GM21619 (cell line): Measurements from ENCODE around the gene MTOR.

Experiments
- ATAC-seq: cut with Tn5 transposase; IDR thresholded peaks from one replicate; pipeline ENCODE4 v1.9.1; 2021; ENCODE audit not compliant: unreplicated experiment

Gene MTOR

DNA sequence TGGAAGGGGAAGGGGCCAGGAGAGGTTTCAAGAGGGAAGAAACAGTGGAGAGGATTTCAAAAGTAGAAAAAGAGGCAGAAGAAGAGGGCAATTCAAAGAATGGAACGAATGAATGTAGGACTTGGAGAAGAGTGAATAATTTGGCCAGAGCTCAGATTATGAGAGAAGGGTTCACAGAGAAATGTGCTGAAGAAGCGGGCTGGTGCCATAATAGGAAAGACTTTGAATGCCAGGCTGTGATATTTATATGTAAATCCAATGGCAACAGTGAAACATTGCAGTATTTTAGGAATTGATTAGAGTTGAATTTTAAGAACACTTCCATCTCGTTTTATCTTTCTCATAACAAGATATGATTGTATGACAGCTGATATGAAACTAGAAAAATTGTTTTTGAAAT lies 109.2 kb downstream of the MTOR start:
- ATAC-seq, result no peak

DNA sequence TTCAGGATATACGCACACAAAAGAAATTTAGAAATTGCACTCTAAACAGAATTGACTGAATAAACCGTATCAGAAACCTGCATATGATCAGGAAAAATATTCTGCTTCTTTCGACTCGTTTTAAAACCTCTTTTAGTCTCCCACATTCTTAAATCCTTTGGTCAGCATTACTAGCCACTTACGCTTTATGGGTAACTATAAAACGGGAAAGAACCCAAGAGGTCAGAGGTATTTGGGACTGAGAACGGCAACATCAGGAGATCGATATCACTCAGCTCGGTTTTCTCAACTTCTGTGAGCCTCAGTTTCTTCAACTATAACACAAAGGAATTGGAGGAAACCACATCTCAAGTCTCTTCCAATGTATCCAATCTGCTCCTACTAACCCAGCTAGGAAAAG lies 109.6 kb downstream of the MTOR start:
- no peak for ATAC-seq

DNA sequence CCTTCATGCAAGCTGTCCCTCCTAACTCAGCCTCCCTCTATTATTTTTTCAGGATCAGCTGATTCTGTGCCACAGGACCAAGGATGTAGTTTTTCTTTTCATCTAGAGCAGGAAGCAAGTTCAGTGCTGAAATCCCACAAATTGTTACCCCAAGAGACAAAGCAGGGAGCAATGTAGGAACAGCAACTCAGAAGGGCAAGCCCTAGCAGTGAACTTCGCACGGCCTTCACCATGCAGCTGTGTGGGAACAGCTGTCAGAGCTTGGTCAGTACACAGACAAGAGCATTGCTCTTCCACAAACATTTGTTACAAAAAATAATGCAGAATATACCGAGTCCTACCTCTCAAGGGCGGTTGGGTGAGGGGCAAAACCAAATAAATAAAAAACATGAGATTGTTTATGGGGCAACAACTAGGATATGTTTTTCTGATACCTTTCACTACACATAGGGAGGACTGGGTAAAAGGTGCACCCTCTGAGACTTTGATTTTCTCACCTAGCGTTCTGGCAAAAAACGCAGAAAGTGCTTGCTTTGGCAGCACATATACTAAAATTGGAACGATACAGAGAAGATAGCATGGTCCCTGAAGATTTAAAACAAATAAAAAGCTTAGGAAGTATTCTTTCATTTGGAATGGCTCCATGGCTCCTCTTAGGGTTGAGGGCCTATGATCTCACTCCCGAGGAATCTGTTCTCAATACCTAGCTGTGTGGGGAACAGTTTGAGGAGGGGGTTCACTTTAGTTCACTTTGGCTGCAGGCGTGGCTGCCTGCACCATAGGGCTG lies 110.3 kb downstream of the MTOR start:
- ATAC-seq, result no peak

DNA sequence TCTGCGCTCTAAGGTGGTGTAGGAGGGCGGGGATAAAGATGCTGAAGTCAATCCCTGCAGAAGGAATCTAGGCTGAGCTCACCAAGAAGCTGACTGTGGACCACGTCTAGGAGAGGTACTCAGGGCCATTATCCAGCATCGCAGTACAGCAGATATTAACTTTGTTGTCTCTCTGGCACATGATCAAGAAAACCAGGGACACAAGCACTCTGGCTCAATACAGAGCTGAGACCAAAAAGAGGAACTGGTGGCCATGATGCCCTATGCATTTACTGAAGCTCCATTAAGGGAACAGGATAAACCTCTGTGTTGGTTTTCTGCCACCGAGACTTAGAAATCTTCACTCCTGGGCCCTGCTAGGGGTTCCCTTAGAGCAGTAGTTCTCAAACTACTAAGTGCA lies 111.2 kb downstream of the MTOR start:
- no peak for ATAC-seq

DNA sequence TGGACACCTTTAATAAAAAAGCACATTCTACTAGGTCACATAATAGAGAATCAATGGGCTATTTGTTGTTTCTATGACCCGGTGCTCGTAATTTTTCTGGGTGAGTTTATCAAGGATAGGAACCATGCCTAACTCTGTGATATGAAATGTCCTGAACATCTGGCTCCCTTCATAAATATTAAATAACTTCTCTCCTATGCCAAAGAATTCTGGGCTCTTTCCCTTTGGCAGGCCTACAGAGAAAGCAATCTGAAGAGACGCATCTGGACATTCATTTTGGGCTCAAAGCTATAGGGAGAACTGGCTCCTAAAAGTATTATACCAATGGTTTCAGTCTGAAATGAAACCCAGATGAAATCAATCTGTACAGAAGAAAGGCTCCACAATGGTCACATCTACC lies 112.0 kb downstream of the MTOR start:
- no peak for ATAC-seq

- no peak for ATAC-seq
Measured at GRCh38 chr1:11147197-11147770, 115.1 kb downstream of the MTOR start.

DNA sequence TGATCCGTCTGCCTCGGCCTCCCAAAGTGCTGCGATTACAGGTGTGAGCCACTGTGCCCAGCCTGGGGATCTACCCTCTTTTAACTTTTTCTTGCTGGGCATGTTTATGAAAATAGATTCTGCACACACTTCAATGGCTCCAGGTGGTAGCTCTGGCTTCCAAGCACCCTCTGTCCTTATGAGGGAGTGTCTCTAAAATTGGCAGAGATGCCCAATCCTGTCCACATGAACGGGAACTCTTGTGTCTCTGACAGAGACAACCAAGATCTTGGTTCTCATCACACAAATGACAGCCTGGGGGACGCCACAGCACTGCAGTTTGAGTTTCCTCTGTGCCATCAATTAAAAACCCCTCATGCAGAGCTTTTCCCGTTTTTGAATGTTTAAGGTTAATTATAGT lies 116.6 kb downstream of the MTOR start:
- ATAC-seq, result no peak

DNA sequence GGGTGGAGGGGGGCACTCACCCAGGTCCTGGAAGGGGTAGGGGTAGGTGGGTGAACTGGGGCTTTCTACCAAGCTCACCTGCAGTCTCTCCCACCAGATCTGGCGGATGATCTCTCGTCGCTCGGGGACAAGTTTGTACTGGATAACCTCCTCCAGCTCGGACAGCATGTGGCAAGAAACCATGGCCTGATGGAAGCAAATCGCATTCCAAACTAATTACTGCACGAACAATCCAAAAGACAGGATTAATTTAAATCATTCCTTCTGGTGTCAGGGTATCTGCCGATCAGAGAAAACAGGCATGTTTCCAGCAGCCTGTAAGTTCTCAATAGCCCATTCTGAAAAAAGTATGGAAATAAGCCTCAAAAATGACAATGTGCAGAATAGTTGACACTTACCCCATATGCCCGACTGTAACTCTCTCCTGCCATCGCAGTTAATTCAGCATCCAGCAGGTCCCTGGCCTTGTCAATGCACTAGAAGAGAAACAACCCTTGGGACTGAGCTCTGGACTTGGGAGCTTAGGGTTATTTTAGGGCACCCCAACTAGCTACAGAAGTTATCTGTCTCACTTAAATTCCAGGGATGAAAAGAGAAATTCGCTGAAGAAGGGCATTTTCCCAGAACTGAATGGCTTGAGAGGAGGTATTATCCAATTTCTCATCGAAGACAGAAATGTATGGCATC lies 117.6 kb downstream of the MTOR start:
- no peak for ATAC-seq

DNA sequence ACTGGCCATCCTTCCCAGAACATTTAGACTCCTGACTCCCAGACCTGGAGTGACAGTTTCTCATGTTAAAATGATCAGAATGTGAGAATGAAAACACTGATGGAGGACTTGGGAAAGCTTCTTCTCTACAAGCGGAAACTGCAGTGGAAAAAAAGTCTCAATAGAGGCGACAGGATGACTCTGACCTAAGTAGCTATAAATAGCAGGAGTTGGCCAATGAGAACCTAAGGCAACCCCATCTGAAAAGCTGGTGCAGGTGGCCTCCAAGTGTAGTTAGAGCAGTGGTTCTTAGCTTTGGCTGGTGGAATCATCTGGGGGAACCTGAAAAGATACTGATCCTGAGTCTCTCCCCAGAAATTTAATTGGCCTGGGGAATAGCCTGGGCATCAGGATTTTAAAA lies 118.4 kb downstream of the MTOR start:
- no peak for ATAC-seq

DNA sequence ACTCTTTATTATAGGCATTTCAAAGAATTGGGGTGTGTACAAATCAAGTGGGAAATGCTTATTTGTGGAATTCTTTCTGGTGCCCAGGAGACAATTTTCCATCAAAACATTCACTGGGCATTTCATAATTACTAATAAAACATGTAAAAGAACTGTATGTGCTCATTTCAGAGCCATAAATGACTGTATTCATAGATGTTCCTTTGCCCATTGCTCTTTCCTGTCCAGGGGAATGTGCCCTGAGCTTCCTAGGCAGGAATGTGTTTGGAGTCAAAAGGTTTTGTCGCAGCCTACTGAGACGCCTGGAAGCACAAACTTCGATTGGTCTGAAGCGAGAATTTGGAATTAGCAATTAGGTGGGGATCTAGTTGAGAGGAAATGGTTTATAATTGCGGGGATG lies 119.0 kb downstream of the MTOR start:
- ATAC-seq, result no peak

DNA sequence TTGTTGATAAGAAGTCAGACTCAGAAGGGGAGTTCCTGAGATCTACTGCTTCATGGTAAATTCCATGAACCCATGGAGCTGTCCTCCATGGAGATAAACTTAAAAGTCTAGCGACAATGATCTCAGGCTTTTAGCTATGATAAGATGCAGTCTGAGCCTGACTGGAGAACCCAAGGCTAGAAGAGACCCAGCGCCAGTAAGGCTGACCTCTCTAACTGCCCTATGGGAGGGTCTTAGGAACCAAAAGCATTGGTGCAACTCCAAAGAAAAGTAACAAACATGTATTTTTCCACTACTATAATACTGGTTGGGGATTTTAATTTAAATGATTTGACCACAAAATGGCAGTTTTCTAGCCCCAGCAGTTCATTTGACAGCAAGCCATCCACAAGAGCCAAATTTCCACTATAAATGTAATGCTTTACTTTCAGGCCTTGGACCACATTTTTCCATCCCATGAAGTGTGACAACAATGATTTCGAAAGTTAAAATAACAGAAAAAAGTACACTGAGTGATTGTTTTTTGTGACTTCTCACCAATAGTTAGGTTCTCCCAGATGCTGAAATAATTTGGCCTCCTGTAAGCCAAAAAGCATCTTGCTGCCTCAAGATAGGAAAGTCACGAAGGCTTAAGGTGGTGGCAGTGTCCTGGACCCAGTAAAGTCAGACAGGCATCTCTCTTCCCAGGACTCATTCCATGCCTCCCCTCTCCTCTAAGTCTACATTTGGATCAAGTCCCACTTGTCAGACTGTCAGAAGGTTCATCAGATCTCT lies 119.5 kb downstream of the MTOR start:
- no peak for ATAC-seq

GRCh38 chr1:11138952-11139351 lies 123.4 kb downstream of the MTOR start:
- no peak for ATAC-seq

DNA sequence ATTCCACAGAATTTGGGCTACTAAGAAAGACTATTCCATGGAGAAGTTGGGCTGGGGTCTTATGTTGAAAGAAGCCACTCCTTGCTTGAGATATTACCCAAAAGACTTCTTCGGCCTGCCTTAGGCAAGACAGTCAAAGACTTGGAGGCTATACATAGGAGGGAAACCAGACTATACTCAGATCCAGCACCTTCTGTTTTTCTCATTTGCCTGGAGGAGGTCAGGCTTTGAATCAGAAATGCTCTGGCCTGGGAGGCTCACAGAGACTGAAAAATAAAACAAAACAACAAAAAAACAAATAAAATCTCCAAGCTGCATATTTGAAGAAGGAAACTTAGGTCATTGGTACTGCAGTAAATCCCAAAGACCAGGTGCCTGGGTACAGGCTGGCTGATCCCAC lies 124.3 kb downstream of the MTOR start:
- no peak for ATAC-seq

- ATAC-seq, result no peak
Measured at GRCh38 chr1:11134898-11135266, 127.5 kb downstream of the MTOR start.

DNA sequence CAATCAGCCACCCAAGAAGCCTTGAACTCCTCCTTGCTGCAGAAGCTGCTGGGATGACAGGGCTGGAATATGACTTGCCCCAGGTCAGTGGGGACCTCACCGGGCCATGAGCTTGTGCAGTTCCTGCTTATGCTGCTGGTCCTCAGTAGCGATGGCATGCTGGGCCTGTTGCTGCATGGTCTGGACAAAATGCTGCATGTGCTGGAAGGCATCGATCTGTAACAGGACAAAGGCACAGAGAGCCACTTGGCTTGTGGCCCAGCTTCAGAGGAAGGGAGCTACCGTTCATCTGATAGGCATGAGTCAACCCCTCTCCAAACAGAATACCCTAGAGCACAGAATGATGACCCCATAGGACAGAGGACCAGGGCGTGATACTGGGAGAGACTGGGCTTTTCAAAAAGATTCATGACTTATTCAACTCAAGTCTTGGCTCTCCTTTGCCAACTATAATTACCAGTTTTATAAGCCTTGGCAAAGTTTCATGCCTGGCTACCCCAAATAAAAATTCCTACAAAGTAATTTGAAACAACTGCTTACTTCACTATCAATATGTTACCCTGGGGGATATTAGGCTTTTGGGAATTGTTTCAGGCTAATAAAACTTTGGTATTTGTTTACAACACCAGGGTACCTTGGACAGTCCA lies 128.0 kb downstream of the MTOR start:
- ATAC-seq, result no peak

GRCh38 chr1:11132563-11133293 lies 129.6 kb downstream of the MTOR start:
- no peak for ATAC-seq

GRCh38 chr1:11131816-11132215 lies 130.5 kb downstream of the MTOR start:
- ATAC-seq, result no peak

- ATAC-seq, result no peak
Measured at GRCh38 chr1:11130406-11130805, 131.9 kb downstream of the MTOR start.

GRCh38 chr1:11129649-11130390 lies 132.5 kb downstream of the MTOR start:
- no peak for ATAC-seq

- ATAC-seq, result no peak
Measured at GRCh38 chr1:11126569-11126968, 135.8 kb downstream of the MTOR start.
